H9 (cell line): Measurements from ENCODE around the gene LMF2. TPM values are rescaled to one million over a fixed set of nuclear protein-coding genes. Genes with fewer than 3 reads are reported as not detected.

ENCODE experiments used
- DNase-seq: peaks from one replicate; pipeline ENCODE4 v3.0.0-alpha.2; 2017
- H2AFZ ChIP-seq: one replicate; pipeline ENCODE4 v1.6.1; 2013; ENCODE audit warnings: mild to moderate bottlenecking, low read length, control low read depth, moderate library complexity
- H2AK5ac ChIP-seq: 2 replicates; pipeline ENCODE4 v1.6.1; 2013; ENCODE audit warnings: low read length, control low read depth, mixed read lengths; ENCODE audit not compliant: insufficient read length
- H2BK120ac ChIP-seq: one replicate; pipeline ENCODE4 v1.6.1; 2013; ENCODE audit warnings: low read depth, mild to moderate bottlenecking, low read length, control low read depth, inconsistent platforms; ENCODE audit not compliant: poor library complexity, severe bottlenecking
- H2BK12ac ChIP-seq: 2 replicates; pipeline ENCODE4 v1.6.1; 2013; ENCODE audit warnings: low read length, control low read depth, mixed read lengths, low read depth; ENCODE audit not compliant: insufficient read length
- H2BK15ac ChIP-seq: 2 replicates; pipeline ENCODE4 v1.6.1; 2013; ENCODE audit warnings: low read depth, low read length, control low read depth
- H2BK20ac ChIP-seq: one replicate; pipeline ENCODE4 v1.6.1; 2013; ENCODE audit warnings: low read depth, mild to moderate bottlenecking, low read length, control low read depth, inconsistent platforms; ENCODE audit not compliant: poor library complexity, severe bottlenecking
- H2BK5ac ChIP-seq: 2 replicates; pipeline ENCODE4 v1.6.1; 2013; ENCODE audit warnings: low read length, control low read depth, mixed read lengths; ENCODE audit not compliant: insufficient read length
- H3K14ac ChIP-seq: 2 replicates; pipeline ENCODE4 v1.6.1; 2013; ENCODE audit warnings: low read length, control low read depth; ENCODE audit not compliant: insufficient read depth
- H3K18ac ChIP-seq: 2 replicates; pipeline ENCODE4 v1.6.1; 2013; ENCODE audit warnings: low read depth, mild to moderate bottlenecking, mixed read lengths, low read length, control low read depth; ENCODE audit not compliant: insufficient read length
- H3K23ac ChIP-seq: 2 replicates; pipeline ENCODE4 v1.6.1; 2013; ENCODE audit warnings: low read length, control low read depth, mixed read lengths, low read depth; ENCODE audit not compliant: insufficient read length
- H3K23me2 ChIP-seq: 2 replicates; pipeline ENCODE4 v1.6.1; 2013; ENCODE audit warnings: low read depth, mild to moderate bottlenecking, mixed read lengths, low read length, control low read depth; ENCODE audit not compliant: insufficient read length, poor library complexity, severe bottlenecking
- H3K27ac ChIP-seq: 2 replicates; pipeline ENCODE4 v1.5.1; 2013; ENCODE audit warnings: low read length, control low read depth, mixed read lengths, low read depth; ENCODE audit not compliant: insufficient read length
- H3K27me3 ChIP-seq: 2 replicates; pipeline ENCODE4 v1.6.1; 2013; ENCODE audit warnings: low read length, control low read depth, inconsistent platforms; ENCODE audit not compliant: insufficient read depth
- H3K4ac ChIP-seq: 2 replicates; pipeline ENCODE4 v1.6.1; 2013; ENCODE audit warnings: low read depth, mild to moderate bottlenecking, control low read depth, inconsistent platforms, low read length, moderate library complexity
- H3K4me1 ChIP-seq: 2 replicates; pipeline ENCODE4 v1.6.1; 2013; ENCODE audit warnings: low read length, control low read depth, inconsistent platforms; ENCODE audit not compliant: insufficient read depth
- H3K4me2 ChIP-seq: 2 replicates; pipeline ENCODE4 v1.6.1; 2013; ENCODE audit warnings: low read length, control low read depth, mixed read lengths; ENCODE audit not compliant: insufficient read length, insufficient read depth
- H3K56ac ChIP-seq: 2 replicates; pipeline ENCODE4 v1.6.1; 2013; ENCODE audit warnings: low read depth, mild to moderate bottlenecking, mixed read lengths, low read length, control low read depth; ENCODE audit not compliant: insufficient read length
- H3K79me1 ChIP-seq: 2 replicates; pipeline ENCODE4 v1.6.1; 2013; ENCODE audit warnings: low read depth, mild to moderate bottlenecking, moderate library complexity, low read length, control low read depth, inconsistent platforms; ENCODE audit not compliant: insufficient read depth, poor library complexity, severe bottlenecking
- H3K79me2 ChIP-seq: 2 replicates; pipeline ENCODE4 v1.6.1; 2013; ENCODE audit warnings: low read length, control low read depth, inconsistent platforms; ENCODE audit not compliant: insufficient read depth
- H3K9ac ChIP-seq: 2 replicates; pipeline ENCODE4 v1.6.1; 2013; ENCODE audit warnings: low read length, control low read depth, mixed read lengths; ENCODE audit not compliant: insufficient read length; ENCODE audit errors: extremely low read depth
- H3K9me3 ChIP-seq: one replicate; pipeline ENCODE4 v1.6.1; 2013; ENCODE audit warnings: low read depth, low read length, inconsistent platforms; ENCODE audit not compliant: control insufficient read depth
- H3T11ph ChIP-seq: one replicate; pipeline ENCODE4 v1.6.1; 2013; ENCODE audit warnings: mild to moderate bottlenecking, low read length, control low read depth, inconsistent platforms
- H4K20me1 ChIP-seq: one replicate; pipeline ENCODE4 v1.6.1; 2013; ENCODE audit not compliant: control insufficient read depth, insufficient read length, insufficient read depth
- H4K5ac ChIP-seq: 2 replicates; pipeline ENCODE4 v1.6.1; 2013; ENCODE audit warnings: low read depth, mild to moderate bottlenecking, mixed read lengths, low read length, control low read depth; ENCODE audit not compliant: insufficient read length
- H4K8ac ChIP-seq: replicated peaks from 2 replicates; pipeline ENCODE4 v1.6.1; 2013; ENCODE audit warnings: low read length, control low read depth, mixed read lengths, low read depth; ENCODE audit not compliant: insufficient read length
- H4K91ac ChIP-seq: 2 replicates; pipeline ENCODE4 v1.6.1; 2013; ENCODE audit warnings: low read depth, mild to moderate bottlenecking, moderate library complexity, mixed read lengths, low read length, control low read depth; ENCODE audit not compliant: insufficient read length
- H3K27ac Mint-ChIP-seq, 3 experiments: 2 replicates in 2 of 3; 3 replicates in 1 of 3; pipeline ENCODE4 v1.8.0; 2020 to 2021; ENCODE audit warnings: mixed read lengths in 3 of 3, mild to moderate bottlenecking in 1 of 3, moderate library complexity in 1 of 3
- H3K27me3 Mint-ChIP-seq: 2 replicates; pipeline ENCODE4 v1.8.0; 2021; ENCODE audit warnings: low read depth, mild to moderate bottlenecking, moderate library complexity, mixed read lengths
- H3K36me3 Mint-ChIP-seq, 3 experiments: 2 replicates in 2 of 3; 3 replicates in 1 of 3; pipeline ENCODE4 v1.8.0; 2020 to 2021; ENCODE audit warnings: low read depth in 3 of 3, mixed read lengths in 3 of 3; ENCODE audit not compliant: insufficient read depth in 1 of 3
- H3K4me1 Mint-ChIP-seq, 2 experiments: 2 replicates each; pipeline ENCODE4 v1.8.0; 2020; ENCODE audit warnings: mixed read lengths in 2 of 2
- H3K4me3 Mint-ChIP-seq, 2 experiments: 2 replicates in 1 of 2; 3 replicates in 1 of 2; pipeline ENCODE4 v1.8.0; 2020 to 2021; ENCODE audit warnings: mild to moderate bottlenecking in 2 of 2, mixed read lengths in 2 of 2, moderate library complexity in 1 of 2
- H3K9me3 Mint-ChIP-seq, 2 experiments: 2 replicates in 1 of 2; 3 replicates in 1 of 2; pipeline ENCODE4 v1.8.0; 2020; ENCODE audit warnings: mild to moderate bottlenecking in 2 of 2, mixed read lengths in 2 of 2, moderate library complexity in 1 of 2
- CTCF ChIP-seq: fragments of 200-600 bp; sonication (generic); conservative IDR thresholded peaks from 3 replicates; pipeline ENCODE4 v1.8.0; 2021; ENCODE audit warnings: antibody characterized with exemption, mild to moderate bottlenecking
- WGBS: extraction: QIAGEN DNeasy Blood & Tissue Kit; methylation state at CpG from one replicate; pipeline ENCODE4 v1.1.7; 2013; ENCODE audit warnings: missing lambda C conversion rate, low lambda C conversion rate, mixed read lengths; ENCODE audit not compliant: insufficient read length; ENCODE audit errors: extremely low coverage; 5-methylcytosine and 5-hydroxymethylcytosine counted together
- total RNA-seq: library from RNA; stranded (reverse); gene quantifications from 2 replicates; pipeline ENCODE4 v1.2.1, GENCODE V29; 2021

Gene LMF2
- total RNA-seq, 1 experiment from 2014 or later = 43.6 TPM

- H3K27ac ChIP-seq = no peak within 1 kb of the TSS
- no peak within 1 kb of the TSS for H3T11ph ChIP-seq
- Mint-ChIP-seq H3K36me3 (no peaks in the 10 kb centered on the region; a peak in 1 of 7 replicates), H3K27me3 (peaks cover 75% of the 10 kb centered on the region), H3K4me3 (peak within 1 kb of the TSS; percentile 56 to 77), H3K27ac (no peak within 1 kb of the TSS), H3K4me1 (peaks cover 15 to 20% of the 10 kb centered on the region in 2 experiments), H3K9me3 (no peaks in the 10 kb centered on the region; a peak in 1 of 5 replicates)
- peaks cover 37% of the 10 kb centered on the region; the same call in 1 of the 2 replicates for H3K27me3 ChIP-seq
- H3K14ac ChIP-seq = 0 out of 2 replicates have a peak within 1 kb of the TSS, but pooled peaks have one; percentile 77
- no peak within 1 kb of the TSS for H2AK5ac ChIP-seq
- peak; percentile 41 for DNase-seq
- no peaks in the 10 kb centered on the region for H4K20me1 ChIP-seq
- no peak within 1 kb of the TSS for H2BK5ac ChIP-seq
- no peak within 1 kb of the TSS for H4K91ac ChIP-seq
- TF ChIP-seq CTCF = no peak
- H2BK15ac ChIP-seq = no peak within 1 kb of the TSS
- H3K9me3 ChIP-seq = no peaks in the 10 kb centered on the region
- H3K79me1 ChIP-seq = no peaks in the 10 kb centered on the region
- no peak within 1 kb of the TSS for H3K23ac ChIP-seq
- H2AFZ ChIP-seq = no peak within 1 kb of the TSS
- H3K56ac ChIP-seq = no peak within 1 kb of the TSS
- H2BK120ac ChIP-seq = no peak within 1 kb of the TSS
- H3K79me2 ChIP-seq = no peaks in the 10 kb centered on the region
- H4K8ac ChIP-seq = no peak within 1 kb of the TSS
- H2BK20ac ChIP-seq = no peak within 1 kb of the TSS
- peak within 1 kb of the TSS; percentile 33 for H3K18ac ChIP-seq
- no peaks in the 10 kb centered on the region for H3K4me1 ChIP-seq
- no peak within 1 kb of the TSS for H2BK12ac ChIP-seq
- H3K9ac ChIP-seq = no peak within 1 kb of the TSS
- peak within 1 kb of the TSS; percentile 34 for H3K4me2 ChIP-seq
- H4K5ac ChIP-seq = no peak within 1 kb of the TSS
- no peak within 1 kb of the TSS for H3K4ac ChIP-seq
- WGBS = no CpG with 5 or more reads among the region's 92 CpGs
- H3K23me2 ChIP-seq = peaks cover 21% of the 10 kb centered on the region
These were observed 22.5 kb upstream of the LMF2 start, which contains the start of gene TYMP for GRCh38 chr22:50529897-50530579. Gene TYMP (minus strand): TSS chr22:50530012. CDS start chr22:50529709, 303 bp downstream.
